HFFc6 (cell line): ENCODE results near the gene MYL6. TPM values are rescaled to one million over a fixed set of nuclear protein-coding genes. Genes with fewer than 3 reads are reported as not detected.

Experiments used
- DNase-seq: peaks from one replicate; pipeline ENCODE4 v3.0.0-alpha.2; 2018
- H3K27ac Mint-ChIP-seq: 2 replicates; pipeline ENCODE4 v1.8.0; 2020; ENCODE audit warnings: mild to moderate bottlenecking, mixed read lengths
- H3K27me3 Mint-ChIP-seq: 2 replicates; pipeline ENCODE4 v1.8.0; 2021; ENCODE audit warnings: mild to moderate bottlenecking, moderate library complexity, mixed read lengths; ENCODE audit not compliant: insufficient read depth
- H3K36me3 Mint-ChIP-seq: 2 replicates; pipeline ENCODE4 v1.8.0; 2021; ENCODE audit warnings: low read depth, mixed read lengths
- H3K4me1 Mint-ChIP-seq: 2 replicates; pipeline ENCODE4 v1.8.0; 2020; ENCODE audit warnings: low read depth, mixed read lengths
- H3K4me3 Mint-ChIP-seq: 2 replicates; pipeline ENCODE4 v1.8.0; 2020; ENCODE audit warnings: mild to moderate bottlenecking, moderate library complexity, mixed read lengths
- H3K9me3 Mint-ChIP-seq: 2 replicates; pipeline ENCODE4 v1.8.0; 2020; ENCODE audit warnings: mild to moderate bottlenecking, mixed read lengths
- total RNA-seq, 6 experiments: library from RNA; stranded (reverse); fragmentation: NEBNext Ultra II Directional; extraction: Animal tissue kit (Norgen Biotek cat#: 25700); gene quantifications; 2 replicates in 1 of 6; 3 replicates in 5 of 6; pipeline ENCODE4 v1.2.3, GENCODE V29; 2021
- TF ChIP-seq, protein P1 (sequence below): fragments of 200-600 bp; sonication (generic); IDR thresholded peaks from 2 replicates; pipeline ENCODE4 v1.5.0; 2021; ENCODE audit warnings: antibody characterized with exemption, mild to moderate bottlenecking

MYL6 gene
- total RNA-seq, 6 experiments from 2014 or later, result 2,668 to 3,384 (median 3,141) TPM

DNA sequence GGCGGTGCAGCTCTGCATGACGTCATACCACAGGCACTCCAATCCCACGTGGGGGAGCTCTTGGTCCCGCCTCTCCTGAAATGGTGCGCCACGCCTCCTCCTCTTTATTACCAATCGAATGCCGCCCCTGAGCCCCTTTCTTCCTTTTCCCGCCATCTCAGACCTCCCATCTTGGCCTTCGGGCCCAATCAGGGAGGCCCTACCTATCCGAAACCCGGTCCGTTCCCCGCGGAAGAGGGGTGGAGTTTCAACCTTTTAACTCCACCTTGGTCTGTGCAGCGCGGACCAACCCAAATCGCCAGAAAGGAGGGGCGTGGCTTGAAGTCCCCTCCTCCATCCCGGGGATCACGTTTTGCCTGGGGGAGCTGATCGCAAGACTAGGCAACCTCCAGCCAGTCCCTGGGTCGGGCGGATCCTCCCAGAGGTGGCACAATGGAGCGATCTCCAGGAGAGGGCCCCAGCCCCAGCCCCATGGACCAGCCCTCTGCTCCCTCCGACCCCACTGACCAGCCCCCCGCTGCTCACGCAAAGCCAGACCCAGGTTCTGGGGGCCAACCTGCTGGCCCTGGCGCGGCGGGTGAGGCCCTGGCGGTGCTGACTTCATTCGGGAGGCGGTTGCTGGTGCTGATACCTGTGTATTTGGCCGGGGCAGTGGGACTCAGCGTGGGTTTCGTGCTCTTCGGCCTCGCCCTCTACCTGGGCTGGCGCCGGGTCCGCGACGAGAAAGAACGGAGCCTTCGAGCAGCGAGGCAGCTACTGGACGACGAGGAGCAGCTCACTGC lies 30.1 kb upstream of the MYL6 start, which contains the start of gene ESYT1:
Gene ESYT1, plus strand, starts transcription at position 380 of the 782 bp plus-strand sequence. Its CDS starts 53 bp downstream, at position 433.
- TF ChIP-seq, protein P1, sequence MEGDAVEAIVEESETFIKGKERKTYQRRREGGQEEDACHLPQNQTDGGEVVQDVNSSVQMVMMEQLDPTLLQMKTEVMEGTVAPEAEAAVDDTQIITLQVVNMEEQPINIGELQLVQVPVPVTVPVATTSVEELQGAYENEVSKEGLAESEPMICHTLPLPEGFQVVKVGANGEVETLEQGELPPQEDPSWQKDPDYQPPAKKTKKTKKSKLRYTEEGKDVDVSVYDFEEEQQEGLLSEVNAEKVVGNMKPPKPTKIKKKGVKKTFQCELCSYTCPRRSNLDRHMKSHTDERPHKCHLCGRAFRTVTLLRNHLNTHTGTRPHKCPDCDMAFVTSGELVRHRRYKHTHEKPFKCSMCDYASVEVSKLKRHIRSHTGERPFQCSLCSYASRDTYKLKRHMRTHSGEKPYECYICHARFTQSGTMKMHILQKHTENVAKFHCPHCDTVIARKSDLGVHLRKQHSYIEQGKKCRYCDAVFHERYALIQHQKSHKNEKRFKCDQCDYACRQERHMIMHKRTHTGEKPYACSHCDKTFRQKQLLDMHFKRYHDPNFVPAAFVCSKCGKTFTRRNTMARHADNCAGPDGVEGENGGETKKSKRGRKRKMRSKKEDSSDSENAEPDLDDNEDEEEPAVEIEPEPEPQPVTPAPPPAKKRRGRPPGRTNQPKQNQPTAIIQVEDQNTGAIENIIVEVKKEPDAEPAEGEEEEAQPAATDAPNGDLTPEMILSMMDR, result peak; percentile 27; the same call in 1 of the 2 replicates
- peaks cover 26% of the 10 kb centered on the region for H3K36me3 Mint-ChIP-seq
- DNase-seq, result peak; percentile 100
- peaks cover 2% of the 10 kb centered on the region; the same call in 1 of the 2 replicates for H3K27me3 Mint-ChIP-seq
- H3K9me3 Mint-ChIP-seq, result no peaks in the 10 kb centered on the region
- H3K4me3 Mint-ChIP-seq, result peak within 1 kb of the TSS; percentile 93
- peaks cover 41% of the 10 kb centered on the region for H3K4me1 Mint-ChIP-seq
- peak within 1 kb of the TSS; percentile 94 for H3K27ac Mint-ChIP-seq

DNA sequence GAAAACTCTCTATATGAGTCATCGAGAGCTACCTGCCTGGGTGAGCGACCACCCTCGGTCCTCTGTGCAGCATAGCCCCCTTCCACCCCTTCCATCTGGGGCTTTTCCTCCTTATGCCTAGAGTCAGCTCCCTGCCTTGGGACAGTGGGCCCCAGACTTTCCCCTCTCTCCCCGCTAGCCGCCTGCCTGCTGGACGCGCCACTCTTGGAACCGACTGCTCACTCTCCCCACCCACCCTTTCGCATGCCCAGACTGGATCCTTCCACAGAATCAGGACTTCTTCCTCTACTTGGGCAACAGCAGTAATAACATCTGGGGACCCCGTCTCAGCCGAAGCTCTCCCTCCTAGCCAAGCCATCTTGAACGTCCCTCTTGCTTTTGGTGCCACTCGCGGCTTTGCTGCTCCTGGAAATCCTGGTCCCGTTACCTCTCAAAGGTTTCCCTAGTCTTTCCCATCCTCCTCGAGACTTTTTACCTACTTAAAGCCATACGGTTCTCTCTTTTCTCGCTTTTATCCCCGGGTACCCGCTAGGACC lies 29.4 kb upstream of the MYL6 start:
- no peaks in the 10 kb centered on the region for H3K9me3 Mint-ChIP-seq
- peaks cover 32% of the 10 kb centered on the region for H3K36me3 Mint-ChIP-seq
- DNase-seq, result no peak
- peaks cover 41% of the 10 kb centered on the region for H3K4me1 Mint-ChIP-seq
- TF ChIP-seq, protein P1, result no peak
- peaks cover 2% of the 10 kb centered on the region; the same call in 1 of the 2 replicates for H3K27me3 Mint-ChIP-seq
- peak overlapping the region; percentile 94 for H3K27ac Mint-ChIP-seq
- H3K4me3 Mint-ChIP-seq, result peak overlapping the region; percentile 93

DNA sequence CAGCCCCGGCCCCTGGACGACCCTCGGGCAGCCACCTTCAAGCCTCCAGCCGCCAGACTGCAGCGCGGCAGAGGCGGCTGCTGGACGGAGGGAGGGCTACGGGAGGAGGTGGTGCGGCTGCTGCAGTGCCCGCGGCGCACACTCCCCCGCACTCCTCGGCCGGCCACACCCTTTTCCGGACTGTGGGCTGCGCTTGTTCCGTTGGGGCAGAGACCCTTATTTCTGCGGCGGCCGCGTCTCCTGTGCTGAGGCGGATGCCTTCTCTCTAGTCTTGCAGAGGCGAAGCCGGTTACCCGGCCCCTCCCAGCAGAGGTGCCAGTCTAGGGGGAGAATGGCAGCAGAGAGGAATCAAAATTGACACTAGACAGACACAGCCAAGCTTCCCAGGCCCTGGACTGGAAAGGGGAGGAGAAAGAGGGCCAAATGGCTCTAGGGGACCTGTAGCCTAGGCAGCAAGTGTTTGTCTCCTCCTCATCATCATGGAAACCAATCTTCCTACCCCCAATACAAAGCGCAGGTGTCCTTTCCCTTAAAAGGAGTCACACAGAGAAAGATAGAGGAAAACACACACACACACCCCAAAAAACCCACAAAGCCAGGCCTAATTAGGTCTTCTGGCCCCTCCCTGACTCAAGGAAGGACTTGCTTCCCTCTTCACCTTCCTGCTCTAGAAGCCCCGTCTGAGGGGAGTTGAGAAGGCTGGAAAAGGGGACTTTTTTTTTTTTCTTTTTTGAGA lies 28.8 kb upstream of the MYL6 start:
- Mint-ChIP-seq H3K4me1 (peaks cover 41% of the 10 kb centered on the region), H3K36me3 (peaks cover 39% of the 10 kb centered on the region), H3K27ac (peak overlapping the region; percentile 94), H3K4me3 (peak overlapping the region; percentile 93), H3K9me3 (no peaks in the 10 kb centered on the region), H3K27me3 (peaks cover 2% of the 10 kb centered on the region; the same call in 1 of the 2 replicates)
- TF ChIP-seq, protein P1, result no peak
- DNase-seq, result no peak

DNA sequence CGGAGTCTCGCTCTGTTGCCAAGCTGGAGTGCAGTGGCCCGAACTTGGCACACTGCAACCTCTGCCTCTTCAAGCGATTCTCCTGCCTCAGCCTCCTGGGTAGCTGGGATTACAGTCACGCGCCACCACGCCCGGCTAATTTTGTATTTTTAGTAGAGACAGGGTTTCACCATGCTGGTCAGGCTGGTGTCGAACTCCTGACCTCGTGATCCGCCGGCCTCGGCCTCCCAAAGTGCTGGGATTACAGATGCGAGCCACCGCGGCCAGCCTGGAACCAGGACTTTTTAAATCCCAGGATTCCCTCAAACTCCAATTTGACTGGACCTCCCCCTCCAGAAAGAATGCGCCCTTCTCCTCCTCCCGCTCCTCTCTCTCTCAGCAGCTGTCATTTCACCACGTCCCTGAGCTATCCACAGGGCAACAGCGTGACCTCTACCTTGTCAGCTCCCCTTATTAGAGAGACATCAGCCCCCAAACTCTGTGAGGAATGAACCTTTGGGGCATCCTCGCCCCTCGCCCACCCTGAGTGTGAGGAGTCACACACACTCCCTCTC lies 28.1 kb upstream of the MYL6 start:
- Mint-ChIP-seq H3K9me3 (no peaks in the 10 kb centered on the region), H3K36me3 (peaks cover 40% of the 10 kb centered on the region), H3K4me3 (peak overlapping the region; percentile 93), H3K4me1 (peaks cover 41% of the 10 kb centered on the region), H3K27me3 (peaks cover 2% of the 10 kb centered on the region; the same call in 1 of the 2 replicates), H3K27ac (peak overlapping the region; percentile 28)
- DNase-seq, result no peak
- TF ChIP-seq, protein P1, result no peak

DNA sequence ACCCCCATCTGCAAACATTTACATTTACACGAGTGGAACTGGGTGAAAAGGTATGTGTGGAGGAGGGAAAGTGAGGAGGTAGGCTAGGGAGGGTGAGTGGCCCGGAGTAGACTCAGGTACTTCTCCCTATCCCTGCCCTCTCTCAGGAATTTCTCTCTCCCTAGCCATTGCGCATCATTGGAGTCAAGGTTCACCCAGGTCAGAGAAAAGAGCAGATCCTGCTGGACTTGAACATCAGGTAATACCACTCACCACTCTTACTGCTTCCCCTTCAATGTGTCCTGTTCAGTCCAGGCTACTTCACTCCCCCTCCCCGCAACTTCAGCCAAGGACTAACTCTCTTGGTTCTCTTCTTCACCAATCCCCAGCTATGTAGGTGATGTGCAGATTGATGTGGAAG lies 27.3 kb upstream of the MYL6 start:
- Mint-ChIP-seq H3K36me3 (peaks cover 41% of the 10 kb centered on the region), H3K9me3 (no peaks in the 10 kb centered on the region), H3K27me3 (peaks cover 2% of the 10 kb centered on the region; the same call in 1 of the 2 replicates), H3K4me3 (peak overlapping the region; percentile 93), H3K27ac (peak overlapping the region; percentile 51), H3K4me1 (peaks cover 40% of the 10 kb centered on the region)
- TF ChIP-seq, protein P1, result no peak
- DNase-seq, result no peak
